ENCODE data around the gene PCNX4.
A peak's percentile ranks its signal among the peaks of the same experiment; 100 is the strongest.

PCNX4 gene

DNA sequence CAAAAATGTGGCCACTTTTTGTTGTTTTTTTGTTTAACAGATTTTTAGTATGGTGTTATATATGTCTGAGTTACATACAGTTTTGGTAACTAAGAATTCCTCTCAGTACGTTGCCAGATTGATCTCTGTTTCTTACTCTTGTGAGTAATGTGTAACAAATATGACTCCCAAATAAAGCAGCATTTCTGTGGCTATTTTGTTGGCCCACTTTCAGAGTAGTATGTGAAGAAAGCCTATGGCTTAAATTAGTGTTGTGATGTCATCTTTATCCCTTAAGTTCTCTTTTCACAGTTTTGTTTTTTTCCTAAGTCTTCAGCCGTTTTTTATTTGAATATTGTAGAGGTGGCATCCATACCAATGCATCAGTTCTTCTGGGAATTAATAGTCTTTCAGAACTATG lies 10.7 kb downstream of the PCNX4 start:
- DNase-seq: no peak

DNA sequence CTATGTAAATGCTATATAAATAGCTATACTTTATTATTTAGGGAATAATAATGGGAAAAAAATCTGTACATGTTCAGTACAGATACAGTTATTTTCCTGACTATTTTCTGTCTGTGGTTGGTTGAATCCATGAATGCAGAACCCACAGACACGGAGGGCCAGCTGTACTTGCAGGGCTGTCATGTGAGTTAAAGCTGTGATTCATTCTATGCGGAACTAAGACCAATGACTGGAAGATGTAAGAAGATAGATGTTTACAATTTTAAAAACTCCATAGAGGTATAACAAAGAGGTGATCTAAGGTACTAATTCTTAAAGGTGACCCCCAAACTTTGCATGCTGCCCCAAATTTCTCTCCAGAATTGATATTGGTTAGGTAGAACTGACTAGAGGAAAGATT lies 14.6 kb downstream of the PCNX4 start:
- DNase-seq: no peak

DNA sequence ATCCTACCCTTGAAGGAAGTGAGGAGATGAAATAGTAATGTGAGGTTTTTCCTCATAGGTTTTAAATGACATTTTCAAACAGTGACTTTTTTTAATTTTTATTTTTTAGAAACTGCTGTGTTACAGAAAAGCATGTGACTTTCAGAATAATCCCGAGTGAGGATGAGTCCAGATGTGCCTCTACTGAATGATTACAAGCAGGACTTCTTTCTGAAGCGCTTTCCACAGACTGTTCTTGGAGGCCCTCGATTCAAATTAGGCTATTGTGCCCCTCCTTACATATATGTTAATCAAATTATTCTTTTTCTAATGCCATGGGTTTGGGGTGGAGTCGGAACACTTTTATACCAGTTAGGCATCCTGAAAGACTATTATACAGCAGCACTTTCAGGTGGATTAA lies 15.8 kb downstream of the PCNX4 start:
- DNase-seq: no peak

DNA sequence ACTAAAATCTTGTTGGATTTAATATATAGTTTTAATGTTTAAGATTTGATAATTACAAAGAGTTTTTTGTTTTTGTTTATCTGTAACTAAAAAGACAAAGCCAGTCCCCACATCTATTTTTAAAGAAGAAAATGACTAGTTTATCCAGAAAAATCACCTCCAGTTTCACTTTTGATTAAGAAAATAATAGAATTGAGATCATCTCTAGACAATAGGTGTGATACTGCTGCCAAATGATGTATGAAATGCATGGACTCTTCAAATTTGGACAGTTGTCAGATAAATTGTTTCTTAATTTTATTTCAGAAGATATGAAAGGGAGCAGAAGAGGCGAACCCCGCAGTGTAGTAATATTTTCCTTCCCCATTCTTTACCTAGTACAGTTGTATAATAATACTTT lies 20.0 kb downstream of the PCNX4 start:
- DNase-seq: no peak

DNA sequence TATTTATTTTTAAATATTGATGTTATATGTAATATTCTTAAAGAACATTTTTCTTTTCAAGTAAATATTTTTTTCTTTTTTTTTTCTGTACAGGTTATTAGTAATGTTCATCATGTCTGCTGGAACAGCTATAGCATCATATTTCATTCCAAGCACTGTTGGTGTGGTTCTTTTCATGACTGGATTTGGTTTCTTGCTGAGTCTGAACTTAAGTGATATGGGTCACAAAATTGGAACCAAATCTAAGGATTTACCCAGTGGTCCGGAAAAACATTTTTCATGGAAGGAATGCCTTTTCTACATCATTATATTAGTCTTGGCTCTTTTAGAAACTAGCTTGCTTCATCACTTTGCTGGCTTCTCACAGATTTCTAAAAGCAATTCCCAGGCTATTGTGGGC lies 23.2 kb downstream of the PCNX4 start:
- no peak for DNase-seq

DNA sequence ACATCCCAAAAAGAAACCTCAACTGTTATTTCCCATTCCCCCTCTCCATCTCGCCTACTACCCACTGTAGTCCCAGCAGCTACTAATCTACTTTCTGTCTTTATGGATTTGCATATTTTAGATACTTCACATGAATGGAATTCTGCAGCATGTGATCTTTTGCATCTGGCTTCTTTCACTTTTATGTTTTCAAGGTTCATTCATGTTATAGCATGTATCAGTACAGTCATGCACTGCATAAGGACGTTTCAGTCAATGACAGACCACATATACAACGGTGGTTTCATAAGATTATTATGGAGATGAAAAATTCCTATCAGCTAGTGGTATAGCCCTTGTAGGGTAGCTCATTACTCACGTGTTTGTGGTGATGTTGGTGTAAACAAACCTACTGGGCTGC lies 24.5 kb downstream of the PCNX4 start:
- DNase-seq: no peak

DNA sequence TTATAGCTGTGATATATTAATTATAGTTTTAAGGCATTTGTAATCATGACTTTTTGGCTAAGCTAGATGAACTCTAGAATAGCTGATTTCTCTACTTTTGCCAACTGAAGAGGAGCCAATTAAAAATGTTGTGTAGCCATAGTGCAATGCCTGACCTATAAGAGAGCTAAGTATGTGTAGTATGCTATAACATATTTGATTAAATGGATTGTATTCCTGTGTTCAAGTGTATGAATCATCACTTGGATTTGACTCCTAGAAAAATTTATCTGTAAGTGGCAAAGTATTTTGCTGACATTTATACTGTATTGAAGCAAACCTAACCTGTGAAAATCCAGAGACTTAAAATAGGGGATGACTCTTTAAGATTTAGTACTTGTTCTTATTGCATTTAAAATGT lies 34.2 kb downstream of the PCNX4 start:
- DNase-seq: no peak

DNA sequence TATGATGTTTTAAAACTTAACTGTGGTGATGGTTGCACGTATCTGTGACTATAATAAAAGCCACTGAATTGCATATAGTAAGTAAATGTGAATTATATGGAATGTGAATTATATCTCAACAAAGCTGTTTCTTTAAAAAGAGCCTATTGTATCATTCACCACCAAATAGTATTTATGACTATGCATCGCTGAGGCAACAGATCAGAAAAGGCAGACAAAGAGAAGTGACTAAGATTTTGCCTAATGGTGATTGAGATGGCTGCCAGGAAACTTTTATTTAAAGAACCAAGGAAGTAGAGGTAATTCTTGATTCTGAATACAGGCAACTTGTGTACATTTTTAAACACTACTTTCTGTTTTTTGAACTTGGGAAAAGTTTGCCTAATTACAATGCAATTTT lies 41.8 kb downstream of the PCNX4 start:
- DNase-seq: no peak

DNA sequence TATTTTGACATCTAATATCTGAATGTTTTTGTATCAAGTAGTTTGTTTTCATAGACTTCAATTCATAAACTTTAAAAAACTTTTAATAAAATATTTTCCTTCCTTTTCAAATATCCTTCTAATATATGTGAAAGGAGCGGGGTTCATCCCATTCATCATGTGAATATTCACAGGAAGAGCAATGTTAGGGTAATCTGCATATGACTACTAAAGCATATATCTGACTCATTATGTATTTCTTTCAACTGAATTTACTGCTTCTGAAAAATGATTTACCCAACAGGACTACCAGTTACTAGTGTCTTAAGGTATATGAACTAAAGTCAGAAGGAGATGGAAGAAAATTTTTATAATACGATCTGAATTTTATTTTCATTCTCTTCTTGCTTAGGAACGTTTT lies 43.0 kb downstream of the PCNX4 start:
- DNase-seq: no peak

DNA sequence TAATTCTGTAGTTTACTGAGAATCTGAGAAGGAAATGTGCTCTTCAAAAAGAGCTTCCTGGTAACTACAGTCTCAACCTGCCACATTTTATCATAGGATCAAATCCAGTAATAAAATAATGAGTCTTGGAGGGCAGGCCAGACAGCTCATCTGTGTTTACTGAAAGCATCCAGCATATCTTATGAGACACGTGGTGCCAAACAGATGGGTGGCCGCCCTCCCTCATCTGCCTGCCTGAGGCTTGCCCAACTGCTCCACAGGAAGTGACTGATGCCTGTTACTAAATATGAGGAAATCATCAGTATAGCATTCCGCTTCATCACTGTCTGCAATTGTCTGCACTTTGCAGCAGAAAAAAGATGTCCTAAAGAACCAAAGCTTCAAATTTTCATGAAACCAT lies 60.0 kb downstream of the PCNX4 start:
- DNase-seq: peak; percentile 61 to 69

DNA sequence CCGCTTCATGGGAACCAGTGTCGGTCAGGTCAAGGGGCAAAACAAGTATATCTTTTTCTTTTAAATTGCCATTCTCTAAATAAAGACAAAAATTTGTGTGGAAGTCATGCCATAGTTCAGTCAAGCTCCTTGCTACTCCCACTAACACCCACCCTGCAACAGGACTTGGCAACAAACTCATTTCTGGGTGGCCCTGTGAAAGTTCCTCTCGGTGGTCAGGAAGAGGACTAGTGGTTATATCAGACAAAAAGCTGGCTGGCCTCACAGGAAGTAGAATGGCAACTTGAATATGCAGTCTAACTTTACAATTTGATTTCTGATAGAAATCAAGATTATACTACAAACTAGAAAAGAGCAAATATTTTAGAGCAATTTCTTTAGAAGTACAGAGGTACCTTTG lies 62.3 kb downstream of the PCNX4 start:
- no peak for DNase-seq

DNA sequence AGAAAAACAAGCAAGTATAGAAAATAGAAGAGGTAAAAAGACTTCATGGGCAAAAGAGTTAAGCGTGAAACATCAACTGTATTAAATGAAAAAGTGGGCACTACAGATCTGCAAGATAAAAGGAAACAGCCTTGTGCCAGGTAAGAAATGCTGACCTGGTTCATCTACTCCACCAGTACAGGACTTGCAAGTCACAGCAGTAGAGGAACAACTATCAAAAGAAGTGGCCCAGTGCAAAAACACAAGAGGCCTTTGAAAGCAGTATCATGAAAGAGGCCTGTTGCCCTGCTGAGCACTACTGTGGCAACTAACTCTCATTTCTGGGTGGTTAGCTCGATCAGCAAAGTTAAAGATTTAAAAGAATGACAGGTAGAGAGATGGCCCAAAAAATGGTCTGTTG lies 62.9 kb downstream of the PCNX4 start:
- no peak for DNase-seq

DNA sequence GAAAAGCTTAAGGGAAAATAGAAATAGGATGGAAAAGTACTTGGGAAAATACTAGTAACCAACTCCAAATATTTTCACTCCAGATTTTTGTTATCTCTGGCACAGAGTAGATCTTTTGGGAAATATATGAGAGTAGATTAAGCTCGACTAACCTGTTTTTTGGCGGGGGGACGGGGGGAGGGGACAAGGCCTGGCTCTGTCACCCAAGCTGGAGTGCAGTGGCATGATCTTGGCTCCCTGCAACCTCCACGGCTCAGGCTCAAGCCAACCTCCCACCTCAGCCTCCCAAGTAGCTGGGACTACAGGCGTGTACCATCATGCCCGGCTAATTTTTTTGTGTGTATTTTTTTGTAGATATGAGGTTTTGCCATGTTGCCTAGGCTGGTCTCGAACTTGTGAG lies 68.7 kb downstream of the PCNX4 start:
- DNase-seq: no peak

DNA sequence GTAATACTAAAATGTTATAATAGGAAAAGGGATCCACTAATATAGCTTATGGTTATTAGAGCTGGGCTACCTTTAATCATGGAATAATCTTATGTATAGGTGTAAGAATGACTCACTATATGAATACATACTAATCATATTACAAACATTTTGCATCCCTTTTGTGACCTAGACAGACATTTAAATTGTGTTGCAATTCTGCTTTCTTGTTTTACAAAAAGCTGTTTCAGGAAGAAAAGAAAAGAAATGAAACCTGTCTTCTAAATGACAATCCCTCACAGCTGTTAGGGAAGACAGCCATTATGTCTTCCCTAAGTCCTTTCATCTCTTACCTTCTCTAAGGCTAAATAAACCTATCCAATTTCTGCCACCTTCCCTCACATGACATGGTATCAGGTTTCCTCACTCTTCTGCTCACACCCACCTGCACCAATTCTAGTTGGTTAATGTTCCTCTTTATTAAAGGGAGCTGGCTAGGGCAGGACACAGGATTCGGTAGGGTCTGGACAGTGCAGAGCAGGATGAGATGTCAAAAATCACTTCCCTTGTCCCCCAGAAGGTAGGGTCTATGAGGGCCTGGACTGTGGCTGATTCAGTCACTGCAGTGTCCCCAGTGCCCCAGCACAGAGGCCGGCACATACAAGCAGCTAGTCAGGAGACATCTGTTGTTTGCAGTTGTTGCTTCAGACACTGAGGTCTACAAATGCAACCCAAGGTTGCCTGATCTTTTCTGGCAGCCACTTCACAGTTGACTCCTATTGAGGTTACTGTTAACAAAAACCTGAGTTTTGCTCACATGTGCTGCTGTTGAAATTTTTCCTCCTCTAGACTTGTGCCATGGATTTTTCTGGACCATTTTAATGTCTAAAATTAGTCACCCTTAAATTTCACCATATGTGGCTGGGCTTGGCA lies 69.7 kb downstream of the PCNX4 start:
- DNase-seq: no peak

DNA sequence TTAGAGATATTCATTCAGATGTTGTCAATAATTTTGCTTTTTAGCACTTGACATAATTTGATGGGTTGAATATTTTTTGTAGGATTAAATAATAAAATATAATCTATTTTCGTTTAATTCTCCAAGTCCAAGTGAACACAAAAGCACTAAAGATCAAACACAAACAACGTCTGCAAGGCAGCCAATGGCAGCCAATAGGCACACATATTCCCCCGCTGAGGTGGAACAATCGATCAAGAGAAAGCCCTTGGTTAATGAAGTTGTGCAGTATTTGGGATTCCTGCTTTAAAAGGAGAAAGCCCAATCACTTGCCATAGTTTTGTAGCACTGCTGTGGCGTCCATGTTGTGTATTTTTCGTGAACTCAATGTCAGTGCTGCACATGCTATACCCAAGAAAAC lies 72.0 kb downstream of the PCNX4 start:
- no peak for DNase-seq

DNA sequence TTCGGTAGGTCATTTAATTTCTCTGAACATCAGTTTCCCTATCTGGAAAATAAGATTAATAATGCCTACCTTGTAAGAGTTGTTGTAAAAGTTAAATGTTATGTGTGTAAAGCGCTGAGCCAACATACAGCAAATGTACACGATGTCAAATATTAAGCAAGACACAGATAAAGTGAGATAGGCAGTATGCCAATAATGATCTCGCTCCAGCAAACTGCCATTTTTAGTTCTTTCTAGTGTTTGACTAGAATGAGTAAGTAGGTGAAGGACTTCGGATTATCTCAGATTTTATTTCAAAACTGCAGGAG lies 72.6 kb downstream of the PCNX4 start:
- DNase-seq: no peak

DNA sequence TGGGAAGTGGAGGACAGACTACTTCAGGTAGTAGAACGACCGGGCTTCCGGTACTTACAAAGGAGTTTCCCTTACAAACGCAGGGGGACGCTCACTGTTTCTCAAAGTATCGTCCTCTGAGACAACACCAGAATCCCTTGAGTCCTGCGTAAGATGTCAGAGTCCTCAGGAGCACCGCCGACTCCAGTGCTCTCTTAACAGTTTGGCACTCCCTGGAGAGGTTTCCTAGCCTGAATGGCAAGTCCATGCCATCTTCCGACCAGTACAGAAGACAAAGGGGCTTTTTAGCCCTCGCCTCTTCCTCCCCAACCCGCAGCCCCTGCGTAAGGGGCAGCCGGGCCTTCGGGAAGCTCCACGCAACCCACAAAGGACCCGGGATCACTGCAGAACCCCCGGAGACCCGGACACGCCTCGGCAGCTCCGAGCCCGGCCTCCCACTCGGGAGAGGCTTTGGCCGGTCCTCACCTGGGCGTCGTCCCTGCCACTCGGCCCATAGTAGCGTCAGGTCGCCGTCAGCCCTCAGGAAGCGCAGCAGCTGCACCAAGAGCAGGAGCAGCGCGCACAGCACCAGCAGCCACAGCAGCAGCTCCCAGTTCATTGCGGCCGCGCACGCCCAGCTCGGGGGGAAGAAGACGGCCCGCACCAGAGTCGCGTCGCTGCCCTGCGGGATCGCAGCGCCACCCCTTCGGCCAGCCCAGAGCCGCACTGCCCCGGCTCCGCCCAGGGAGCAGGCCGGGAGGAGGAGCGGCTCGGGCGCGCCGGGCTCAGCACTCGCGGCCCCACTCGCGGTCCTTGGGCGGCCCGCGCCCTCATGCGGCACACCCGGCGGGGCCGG lies 73.2 kb downstream of the PCNX4 start, which contains the start of gene DHRS7:
TSS of gene DHRS7 (minus strand) at position 687 of the 835 bp plus-strand sequence. CDS start at position 598, 89 bp downstream.
- peak; percentile 69 to 77 for DNase-seq

DNA sequence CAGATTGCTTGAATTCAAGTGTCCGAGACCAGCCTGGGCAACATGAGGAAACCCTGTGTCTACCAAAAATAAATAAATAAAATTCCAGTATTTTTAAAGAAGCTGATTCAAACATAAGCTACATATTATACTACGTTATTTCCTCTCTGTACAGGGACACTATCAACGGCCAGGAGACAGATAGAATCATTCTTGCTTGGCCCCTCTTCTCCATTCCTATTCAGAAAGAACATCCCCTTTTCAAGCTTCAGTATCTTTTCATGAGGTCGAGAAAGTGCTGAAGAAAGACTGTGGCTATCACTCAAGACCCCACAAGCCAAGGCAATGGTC lies 73.8 kb downstream of the PCNX4 start:
- no peak for DNase-seq

DNA sequence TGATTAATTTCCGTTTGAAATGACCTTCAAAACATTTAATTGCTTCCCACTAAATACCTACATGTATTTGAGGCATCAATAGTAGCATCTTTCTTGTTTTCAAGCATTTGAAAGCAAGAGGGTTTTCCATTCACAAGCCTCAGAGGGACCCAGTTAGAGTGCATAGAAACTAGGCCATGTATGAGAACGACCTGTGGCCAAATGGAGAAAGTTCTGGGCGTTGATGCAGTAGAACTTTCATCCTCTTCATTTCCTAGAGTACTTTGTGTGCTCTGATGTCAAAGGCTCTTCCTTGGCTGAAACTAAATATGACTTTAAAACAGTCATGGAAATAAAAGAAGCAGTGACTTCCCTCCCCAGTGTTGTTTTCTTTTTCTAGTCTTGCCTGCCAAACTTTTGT lies 74.4 kb downstream of the PCNX4 start:
- no peak for DNase-seq

DNA sequence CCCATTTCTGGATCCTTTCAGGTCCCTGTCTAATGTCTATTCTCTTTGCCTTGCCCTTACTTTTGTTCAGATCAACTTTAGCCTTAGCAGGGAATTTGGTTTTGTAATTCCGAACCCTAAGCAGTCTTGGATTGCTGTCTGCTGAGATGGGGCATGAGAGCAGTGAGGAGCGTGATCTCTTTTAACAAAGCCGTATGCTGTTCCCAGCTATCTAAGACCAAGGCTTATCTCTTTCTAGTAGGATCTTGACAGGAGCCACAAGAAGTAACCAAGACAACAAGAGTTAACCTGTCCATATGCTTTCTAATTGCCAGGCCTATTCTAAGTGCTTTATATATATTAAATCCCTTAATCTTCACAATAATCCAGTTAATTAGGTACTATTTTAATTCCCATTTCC lies 78.0 kb downstream of the PCNX4 start:
- DNase-seq: no peak

DNA sequence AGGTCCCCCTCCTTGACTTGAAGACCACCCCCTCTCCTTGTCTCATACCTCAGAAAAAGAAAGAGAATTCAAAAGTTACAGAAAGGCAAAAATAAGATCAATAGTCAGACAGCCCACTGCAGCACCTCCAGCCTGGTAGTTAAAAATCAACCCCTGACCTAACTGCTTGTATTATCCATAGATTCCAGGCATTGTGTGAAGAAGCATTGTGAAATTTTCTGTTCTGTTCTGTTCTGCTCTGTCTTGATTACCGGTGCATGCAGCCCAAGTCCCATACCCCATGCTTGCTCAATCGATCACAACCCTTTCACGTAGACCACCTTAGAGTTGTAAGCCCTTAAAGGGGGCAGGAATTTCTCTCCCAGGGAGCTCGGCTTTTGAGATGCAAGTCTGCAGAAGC lies 79.2 kb downstream of the PCNX4 start:
- DNase-seq: no peak

DNA sequence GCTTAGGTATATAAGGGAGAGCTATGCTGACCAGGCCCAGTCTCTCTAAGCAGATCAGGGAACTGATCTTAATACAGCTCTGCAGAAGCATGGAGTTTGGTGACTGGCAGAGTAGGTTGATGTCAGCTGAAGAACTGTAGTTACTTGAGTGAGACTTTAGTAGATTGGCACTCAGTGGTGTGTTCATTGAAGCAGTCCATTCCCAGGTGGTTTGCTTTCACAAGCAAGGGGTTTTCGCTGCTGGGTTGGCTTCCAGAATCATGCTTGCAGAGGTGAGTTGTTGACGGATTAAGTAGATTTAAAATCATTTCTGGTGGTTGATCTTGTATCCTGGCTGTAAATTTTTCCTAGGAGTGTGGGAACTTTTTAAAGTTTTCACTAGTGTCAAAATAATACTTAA lies 80.0 kb downstream of the PCNX4 start:
- DNase-seq: no peak

DNA sequence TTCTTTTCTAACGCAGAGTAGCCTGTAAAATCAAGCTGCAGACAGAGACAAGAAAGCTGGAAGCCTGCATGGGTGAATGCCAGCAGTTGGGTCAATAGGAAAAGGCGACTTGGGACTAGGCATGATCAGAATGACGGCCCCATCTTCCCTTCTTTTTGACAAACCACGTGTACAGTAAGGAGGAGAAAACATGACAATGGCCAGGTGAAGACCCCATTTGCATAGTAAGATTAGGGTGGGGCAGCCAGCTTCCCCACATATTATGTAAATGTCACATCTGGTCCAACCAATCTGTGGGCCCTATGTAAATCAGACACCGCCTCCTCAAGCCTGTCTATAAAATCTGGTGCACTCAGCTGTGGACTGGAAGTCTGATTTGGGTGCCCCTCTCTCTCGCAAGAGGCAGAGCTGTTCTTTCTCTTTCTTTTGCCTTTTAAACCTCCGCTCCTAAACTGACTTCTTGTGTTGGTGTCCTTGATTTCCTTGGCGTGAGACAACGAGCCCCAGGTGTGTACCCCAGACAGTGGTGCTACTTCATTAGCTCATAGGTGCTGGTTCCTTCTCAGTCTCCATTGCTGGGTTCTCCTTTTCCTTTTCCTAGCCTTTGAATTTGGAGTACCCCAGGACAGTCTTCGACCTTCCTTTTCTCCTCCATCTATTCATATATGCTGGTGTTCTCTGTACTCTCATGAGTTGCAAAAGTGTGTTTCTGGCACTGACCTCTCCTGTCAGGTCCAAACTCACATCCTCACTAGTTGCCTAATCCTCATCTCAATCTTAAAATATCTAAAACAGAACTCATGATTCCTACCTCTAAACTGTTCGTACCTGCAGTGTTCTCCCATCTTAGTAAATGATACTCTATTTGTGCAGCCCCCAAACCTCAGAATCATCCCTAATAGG lies 82.9 kb downstream of the PCNX4 start:
- DNase-seq: no peak
